ENCODE measurements around the gene FHL1. TPM values are rescaled to one million over a fixed set of nuclear protein-coding genes. Genes with fewer than 3 reads are reported as not detected.

Gene FHL1
- polyA plus RNA-seq, 4 donors, result 8.7 to 97.5 (median 62.1) TPM

DNA sequence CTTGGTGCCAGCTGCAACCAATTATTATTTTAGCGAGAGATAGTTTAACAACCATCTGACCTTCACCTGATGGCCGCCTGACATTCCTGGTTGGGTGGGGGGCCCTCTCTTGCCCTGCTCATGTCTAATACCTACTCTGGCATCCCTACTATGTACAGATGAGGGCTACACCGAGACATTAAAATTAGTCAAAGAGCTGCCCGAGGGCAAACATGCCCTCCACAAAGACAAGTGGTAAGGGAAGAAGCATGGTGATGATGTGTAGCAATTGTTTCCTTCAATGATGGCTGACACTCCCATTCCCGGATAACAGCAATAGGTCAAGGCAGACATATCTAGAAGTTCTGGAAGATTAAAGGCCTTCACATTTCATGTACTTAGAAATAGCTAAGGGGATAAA lies 54.3 kb downstream of the FHL1 start:
- Histone ChIP-seq H3K36me3 (ENCODE audit: control insufficient read depth in 3 of 3, insufficient read depth in 2 of 3, low read depth in 1 of 3, low read length in 3 of 3) (no peaks in the 10 kb centered on the region), H3K4me1 (ENCODE audit: control insufficient read depth in 3 of 3, insufficient read depth in 2 of 3, low read depth in 1 of 3, low read length in 2 of 3) (no peaks in the 10 kb centered on the region), H3K9me3 (ENCODE audit: control insufficient read depth in 2 of 2, insufficient read depth in 1 of 2, low read depth in 1 of 2, low read length in 1 of 2) (no peaks in the 10 kb centered on the region), H3K27me3 (ENCODE audit: control insufficient read depth in 3 of 3, insufficient read depth in 3 of 3, low read length in 3 of 3) (no peaks in the 10 kb centered on the region), H3K4me3 (ENCODE audit: low read depth in 1 of 3, low read length in 3 of 3) (no peak overlapping the region), H3K27ac (ENCODE audit: low read depth in 1 of 3, low read length in 2 of 3) (peak overlapping the region in 1 of 3 donors; percentile 62)
- FAIRE-seq (no peak), DNase-seq (no peak)
- WGBS, 3 donors, result 84 to 93% (median 90%) methylated on average over 5 of the region's 5 CpGs

- 57 to 89% (median 69%) methylated on average over 5 of the region's 5 CpGs for WGBS, 3 donors
- no peak for DNase-seq
- H3K9me3 ChIP-seq (ENCODE audit: control insufficient read depth in 2 of 2, insufficient read depth in 1 of 2, low read depth in 1 of 2, low read length in 1 of 2), result no peaks in the 10 kb centered on the region
- peaks cover 0 to 8% (median 0%) of the 10 kb centered on the region in 3 donors for H3K36me3 ChIP-seq (ENCODE audit: control insufficient read depth in 3 of 3, insufficient read depth in 2 of 3, low read depth in 1 of 3, low read length in 3 of 3)
- H3K27ac ChIP-seq (ENCODE audit: low read depth in 1 of 3, low read length in 2 of 3), result peak overlapping the region in 1 of 3 donors; percentile 74
- no peak for FAIRE-seq
- H3K4me3 ChIP-seq (ENCODE audit: low read depth in 1 of 3, low read length in 3 of 3), result no peak overlapping the region
- H3K4me1 ChIP-seq (ENCODE audit: control insufficient read depth in 3 of 3, insufficient read depth in 2 of 3, low read depth in 1 of 3, low read length in 2 of 3), result no peaks in the 10 kb centered on the region
- H3K27me3 ChIP-seq (ENCODE audit: control insufficient read depth in 3 of 3, insufficient read depth in 3 of 3, low read length in 3 of 3), result no peaks in the 10 kb centered on the region
These were observed 55.6 kb downstream of the FHL1 start for GRCh38 chrX:136202889-136203288.

DNA sequence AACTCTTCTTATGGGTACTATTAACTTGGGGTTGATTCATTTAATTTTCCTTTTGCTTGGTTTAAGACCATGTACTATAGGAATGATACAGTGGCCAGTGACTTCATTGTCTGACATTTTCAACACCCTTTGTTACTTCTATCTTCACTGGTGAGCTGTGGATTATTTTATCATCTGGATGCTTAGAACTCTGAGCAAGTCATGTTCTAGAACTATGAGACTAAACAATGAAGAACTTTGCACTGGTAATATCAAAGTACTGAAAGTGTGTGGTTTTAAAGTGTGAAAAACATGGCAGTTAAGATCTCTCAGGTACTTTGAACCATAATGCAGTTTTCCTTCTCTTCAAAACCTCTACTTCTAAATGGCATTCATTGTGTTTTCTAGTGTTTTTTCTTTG lies 56.1 kb downstream of the FHL1 start:
- H3K27ac ChIP-seq (ENCODE audit: low read depth in 1 of 3, low read length in 2 of 3), result no peak overlapping the region
- peak; percentile 85 for FAIRE-seq

DNA sequence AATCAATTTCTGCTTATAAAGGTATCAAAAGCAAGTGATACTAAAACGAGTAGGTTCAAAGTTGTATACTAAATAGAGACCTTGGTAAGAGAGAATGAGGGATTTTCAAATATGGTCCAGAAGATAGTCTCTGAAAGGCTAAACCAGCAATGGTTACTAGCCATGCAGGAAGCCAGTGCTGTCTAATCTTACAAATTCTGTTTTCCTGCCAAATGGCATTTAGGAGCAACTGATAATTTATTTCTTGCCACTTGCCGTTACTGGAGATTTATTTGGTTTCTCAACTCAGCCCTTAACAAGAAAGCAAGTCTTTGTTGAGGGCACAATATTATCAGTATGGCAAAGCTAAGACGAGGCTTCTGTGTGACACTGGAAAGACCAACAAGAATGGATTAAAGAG lies 56.6 kb downstream of the FHL1 start:
- Histone ChIP-seq H3K4me1 (ENCODE audit: control insufficient read depth in 3 of 3, insufficient read depth in 2 of 3, low read depth in 1 of 3, low read length in 2 of 3) (no peaks in the 10 kb centered on the region), H3K27me3 (ENCODE audit: control insufficient read depth in 3 of 3, insufficient read depth in 3 of 3, low read length in 3 of 3) (no peaks in the 10 kb centered on the region), H3K36me3 (ENCODE audit: control insufficient read depth in 3 of 3, insufficient read depth in 2 of 3, low read depth in 1 of 3, low read length in 3 of 3) (peaks cover 0 to 12% (median 0%) of the 10 kb centered on the region in 3 donors), H3K4me3 (ENCODE audit: low read depth in 1 of 3, low read length in 3 of 3) (no peak overlapping the region), H3K27ac (ENCODE audit: low read depth in 1 of 3, low read length in 2 of 3) (peak overlapping the region in 2 of 3 donors; percentile 33 to 81), H3K9me3 (ENCODE audit: control insufficient read depth in 2 of 2, insufficient read depth in 1 of 2, low read depth in 1 of 2, low read length in 1 of 2) (no peaks in the 10 kb centered on the region)
- WGBS, 3 donors, result 17 to 28% (median 21%) methylated on average over 3 of the region's 3 CpGs
- FAIRE-seq (peak; percentile 23), DNase-seq (no peak)

More for the DNA sequence above, 56.1 kb downstream of the FHL1 start:
- Histone ChIP-seq H3K27me3 (ENCODE audit: control insufficient read depth in 3 of 3, insufficient read depth in 3 of 3, low read length in 3 of 3) (no peaks in the 10 kb centered on the region), H3K9me3 (ENCODE audit: control insufficient read depth in 2 of 2, insufficient read depth in 1 of 2, low read depth in 1 of 2, low read length in 1 of 2) (no peaks in the 10 kb centered on the region), H3K4me3 (ENCODE audit: low read depth in 1 of 3, low read length in 3 of 3) (no peak overlapping the region), H3K4me1 (ENCODE audit: control insufficient read depth in 3 of 3, insufficient read depth in 2 of 3, low read depth in 1 of 3, low read length in 2 of 3) (no peaks in the 10 kb centered on the region), H3K36me3 (ENCODE audit: control insufficient read depth in 3 of 3, insufficient read depth in 2 of 3, low read depth in 1 of 3, low read length in 3 of 3) (peaks cover 0 to 10% (median 0%) of the 10 kb centered on the region in 3 donors)
- DNase-seq, result no peak

GRCh38 chrX:136204571-136204970 lies 57.2 kb downstream of the FHL1 start:
- H3K9me3 ChIP-seq (ENCODE audit: control insufficient read depth in 2 of 2, insufficient read depth in 1 of 2, low read depth in 1 of 2, low read length in 1 of 2), result no peaks in the 10 kb centered on the region
- H3K36me3 ChIP-seq (ENCODE audit: control insufficient read depth in 3 of 3, insufficient read depth in 2 of 3, low read depth in 1 of 3, low read length in 3 of 3), result peaks cover 0 to 12% (median 0%) of the 10 kb centered on the region in 3 donors
- FAIRE-seq (no peak), DNase-seq (peak; percentile 49 to 73)
- H3K4me3 ChIP-seq (ENCODE audit: low read depth in 1 of 3, low read length in 3 of 3), result no peak overlapping the region
- WGBS, 3 donors, result 19 to 35% (median 20%) methylated on average over 2 of the region's 2 CpGs
- no peaks in the 10 kb centered on the region for H3K4me1 ChIP-seq (ENCODE audit: control insufficient read depth in 3 of 3, insufficient read depth in 2 of 3, low read depth in 1 of 3, low read length in 2 of 3)
- peak overlapping the region in 2 of 3 donors; percentile 33 to 81 for H3K27ac ChIP-seq (ENCODE audit: low read depth in 1 of 3, low read length in 2 of 3)
- no peaks in the 10 kb centered on the region for H3K27me3 ChIP-seq (ENCODE audit: control insufficient read depth in 3 of 3, insufficient read depth in 3 of 3, low read length in 3 of 3)

DNA sequence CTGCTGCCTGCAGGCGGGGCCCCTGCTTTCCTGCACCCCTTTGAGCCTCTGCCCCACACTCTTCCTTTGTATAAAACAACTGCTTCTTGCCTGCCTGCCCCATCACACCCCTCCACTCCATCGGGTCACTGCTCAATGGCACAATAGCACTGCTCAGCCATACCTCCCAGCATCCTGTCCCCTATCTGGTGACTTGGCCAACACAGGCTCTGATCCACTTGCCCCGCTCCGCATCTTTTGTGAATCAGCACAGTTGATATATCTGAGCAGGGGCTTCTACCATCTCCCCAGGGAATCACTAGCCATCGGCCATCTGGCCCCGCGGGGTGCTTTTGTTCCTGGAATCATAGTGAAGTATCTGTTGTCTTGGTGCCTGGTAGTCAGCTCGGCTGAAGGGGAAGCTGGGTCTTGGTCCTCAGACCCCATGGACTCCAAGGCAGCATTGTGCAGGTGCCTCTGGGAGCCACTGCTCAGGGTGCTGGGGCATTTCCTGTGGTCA lies 58.6 kb downstream of the FHL1 start:
- Histone ChIP-seq H3K36me3 (ENCODE audit: control insufficient read depth in 3 of 3, insufficient read depth in 2 of 3, low read depth in 1 of 3, low read length in 3 of 3) (peaks cover 0 to 12% (median 0%) of the 10 kb centered on the region in 3 donors), H3K27ac (ENCODE audit: low read depth in 1 of 3, low read length in 2 of 3) (peak overlapping the region in 1 of 3 donors; percentile 26), H3K9me3 (ENCODE audit: control insufficient read depth in 2 of 2, insufficient read depth in 1 of 2, low read depth in 1 of 2, low read length in 1 of 2) (no peaks in the 10 kb centered on the region), H3K4me1 (ENCODE audit: control insufficient read depth in 3 of 3, insufficient read depth in 2 of 3, low read depth in 1 of 3, low read length in 2 of 3) (no peaks in the 10 kb centered on the region), H3K27me3 (ENCODE audit: control insufficient read depth in 3 of 3, insufficient read depth in 3 of 3, low read length in 3 of 3) (no peaks in the 10 kb centered on the region), H3K4me3 (ENCODE audit: low read depth in 1 of 3, low read length in 3 of 3) (no peak overlapping the region)
- 76 to 91% (median 77%) methylated on average over 8 of the region's 8 CpGs for WGBS, 3 donors
- FAIRE-seq (no peak), DNase-seq (no peak)

GRCh38 chrX:136206916-136207315 lies 59.6 kb downstream of the FHL1 start:
- peaks cover 0 to 12% (median 0%) of the 10 kb centered on the region in 3 donors for H3K36me3 ChIP-seq (ENCODE audit: control insufficient read depth in 3 of 3, insufficient read depth in 2 of 3, low read depth in 1 of 3, low read length in 3 of 3)
- H3K27me3 ChIP-seq (ENCODE audit: control insufficient read depth in 3 of 3, insufficient read depth in 3 of 3, low read length in 3 of 3), result no peaks in the 10 kb centered on the region
- no peak for FAIRE-seq
- peak overlapping the region in 1 of 3 donors; percentile 38 for H3K27ac ChIP-seq (ENCODE audit: low read depth in 1 of 3, low read length in 2 of 3)
- 67 to 80% (median 78%) methylated on average over 6 of the region's 6 CpGs for WGBS, 3 donors
- H3K4me1 ChIP-seq (ENCODE audit: control insufficient read depth in 3 of 3, insufficient read depth in 2 of 3, low read depth in 1 of 3, low read length in 2 of 3), result no peaks in the 10 kb centered on the region
- no peaks in the 10 kb centered on the region for H3K9me3 ChIP-seq (ENCODE audit: control insufficient read depth in 2 of 2, insufficient read depth in 1 of 2, low read depth in 1 of 2, low read length in 1 of 2)
- no peak overlapping the region for H3K4me3 ChIP-seq (ENCODE audit: low read depth in 1 of 3, low read length in 3 of 3)
- DNase-seq, result no peak

GRCh38 chrX:136207546-136207945 lies 60.2 kb downstream of the FHL1 start:
- H3K27ac ChIP-seq (ENCODE audit: low read depth in 1 of 3, low read length in 2 of 3), result no peak overlapping the region
- H3K4me3 ChIP-seq (ENCODE audit: low read depth in 1 of 3, low read length in 3 of 3), result no peak overlapping the region
- peaks cover 0 to 12% (median 0%) of the 10 kb centered on the region in 3 donors for H3K36me3 ChIP-seq (ENCODE audit: control insufficient read depth in 3 of 3, insufficient read depth in 2 of 3, low read depth in 1 of 3, low read length in 3 of 3)
- DNase-seq (no peak), FAIRE-seq (no peak)
- H3K27me3 ChIP-seq (ENCODE audit: control insufficient read depth in 3 of 3, insufficient read depth in 3 of 3, low read length in 3 of 3), result no peaks in the 10 kb centered on the region
- no peaks in the 10 kb centered on the region for H3K9me3 ChIP-seq (ENCODE audit: control insufficient read depth in 2 of 2, insufficient read depth in 1 of 2, low read depth in 1 of 2, low read length in 1 of 2)
- no peaks in the 10 kb centered on the region for H3K4me1 ChIP-seq (ENCODE audit: control insufficient read depth in 3 of 3, insufficient read depth in 2 of 3, low read depth in 1 of 3, low read length in 2 of 3)
- WGBS, 3 donors, result 72 to 88% (median 83%) methylated on average over 4 of the region's 4 CpGs

All from small intestine (tissue), 7 donors.